MCF 10A (cell line): ENCODE results near the gene SECTM1. TPM values are rescaled to one million over a fixed set of nuclear protein-coding genes. Genes with fewer than 3 reads are reported as not detected.

Experiments
- BruUV-seq: library from RNA; stranded (reverse); fragments of 400-500 nt; replicated peaks from 2 replicates; lab custom pipeline; 2021; lab: Mats Ljungman, UMichigan
- CTCF ChIA-PET: fragments of 300-600 bp; sonication (Branson Sonifier 250); formaldehyde crosslinking; extraction: SDS; loops from one replicate; lab custom pipeline; 2021; ENCODE audit warnings: antibody characterized with exemption, inconsistent platforms; lab: Yijun Ruan, JAX
- POLR2A ChIA-PET: fragments of 300-600, 350-650 bp; sonication (Branson Sonifier 250); formaldehyde crosslinking; extraction: SDS; loops from one replicate; lab custom pipeline; 2020; ENCODE audit warnings: antibody characterized with exemption, inconsistent platforms; lab: Yijun Ruan, JAX
- DNase-seq: peaks from one replicate; pipeline ENCODE4 v3.0.0-alpha.2; 2018; ENCODE audit not compliant: unreplicated experiment
- H3K27ac Mint-ChIP-seq: one replicate; pipeline ENCODE4 v1.8.0; 2022; ENCODE audit warnings: mild to moderate bottlenecking, low read depth, mixed read lengths; ENCODE audit not compliant: unreplicated experiment
- H3K27me3 Mint-ChIP-seq: one replicate; pipeline ENCODE4 v1.8.0; 2022; ENCODE audit warnings: mixed read lengths; ENCODE audit not compliant: insufficient read depth, unreplicated experiment
- H3K36me3 Mint-ChIP-seq: one replicate; pipeline ENCODE4 v1.8.0; 2022; ENCODE audit warnings: mild to moderate bottlenecking, moderate library complexity, mixed read lengths; ENCODE audit not compliant: insufficient read depth, unreplicated experiment
- H3K4me1 Mint-ChIP-seq: one replicate; pipeline ENCODE4 v1.8.0; 2022; ENCODE audit warnings: mixed read lengths; ENCODE audit not compliant: insufficient read depth, unreplicated experiment
- H3K4me3 Mint-ChIP-seq: one replicate; pipeline ENCODE4 v1.8.0; 2022; ENCODE audit warnings: mild to moderate bottlenecking, moderate library complexity, mixed read lengths; ENCODE audit not compliant: unreplicated experiment
- H3K9me3 Mint-ChIP-seq: one replicate; pipeline ENCODE4 v1.8.0; 2022; ENCODE audit warnings: mixed read lengths; ENCODE audit not compliant: unreplicated experiment
- CTCF ChIP-seq: fragments of 200-600 bp; IDR thresholded peaks from one replicate; pipeline ENCODE4 v1.8.0; 2022; ENCODE audit warnings: antibody characterized with exemption, mild to moderate bottlenecking; ENCODE audit not compliant: unreplicated experiment
- intact Hi-C: fragments of 100-400 bp; cut with micrococcal nuclease; formaldehyde crosslinking; loops from 2 replicates; pipeline ENCODE4 v1.14.1; 2022
- total RNA-seq: library from RNA; stranded (reverse); gene quantifications from 2 replicates; pipeline ENCODE4 v1.2.3, GENCODE V29; 2022

Gene SECTM1
- total RNA-seq, 1 experiment from 2014 or later, result 13.4 TPM

- no peak overlapping the region for H3K4me3 Mint-ChIP-seq
- no TSS peak for BruUV-seq
- CTCF ChIA-PET, result no interaction called here
- POLR2A ChIA-PET, result no interaction called here
- no peak overlapping the region for H3K27ac Mint-ChIP-seq
- DNase-seq, result no peak
- TF ChIP-seq CTCF, result no peak
- H3K9me3 Mint-ChIP-seq, result no peaks in the 10 kb centered on the region
- intact Hi-C loops, result no loop called here
- H3K27me3 Mint-ChIP-seq, result no peaks in the 10 kb centered on the region
- no peaks in the 10 kb centered on the region for H3K4me1 Mint-ChIP-seq
- no peaks in the 10 kb centered on the region for H3K36me3 Mint-ChIP-seq
These were observed 6.3 kb downstream of the SECTM1 start for GRCh38 chr17:82327289-82327688.

- Mint-ChIP-seq H3K27ac (no peak overlapping the region), H3K9me3 (no peaks in the 10 kb centered on the region), H3K4me1 (no peaks in the 10 kb centered on the region), H3K36me3 (no peaks in the 10 kb centered on the region), H3K4me3 (no peak overlapping the region), H3K27me3 (no peaks in the 10 kb centered on the region)
- no peak for TF ChIP-seq CTCF
- POLR2A ChIA-PET, result interaction anchor here (0.6 kb wide), 1 partner anchor 234 kb away, joined by 4 read pairs; no protein-coding TSS in a partner anchor
- no TSS peak for BruUV-seq
- no peak for DNase-seq
- intact Hi-C loops, result no loop called here
- CTCF ChIA-PET, result interaction anchor here (0.6 to 0.7 kb wide), 3 partner anchors 17 to 432 kb away, joined by 3 to 6 read pairs (median 4); no protein-coding TSS in a partner anchor
These were observed 8.0 kb downstream of the SECTM1 start for GRCh38 chr17:82325286-82326180.

- no peak for DNase-seq
- CTCF ChIA-PET, result interaction anchor here (0.7 kb wide), 1 partner anchor 273 kb away, joined by 6 read pairs; no protein-coding TSS in a partner anchor
- BruUV-seq, result no TSS peak
These were observed 8.8 kb downstream of the SECTM1 start for GRCh38 chr17:82324566-82325285.

More at GRCh38 chr17:82324566-82325285, 8.8 kb downstream of the SECTM1 start:
- TF ChIP-seq CTCF, result no peak
- Mint-ChIP-seq H3K27ac (no peak overlapping the region), H3K4me1 (no peaks in the 10 kb centered on the region), H3K9me3 (no peaks in the 10 kb centered on the region), H3K4me3 (no peak overlapping the region), H3K36me3 (no peaks in the 10 kb centered on the region), H3K27me3 (no peaks in the 10 kb centered on the region)
- POLR2A ChIA-PET, result interaction anchor here (0.6 to 0.7 kb wide), 2 partner anchors 82 to 235 kb away, joined by 3 to 4 read pairs; no protein-coding TSS in a partner anchor
- intact Hi-C loops, result loop anchor here (5.0 kb wide), 1 partner anchor 82 kb away; no protein-coding TSS in a partner anchor
